GM18951 (cell line): Measurements from ENCODE around the gene BABAM1.

ENCODE experiments used
- POLR2A ChIP-seq: IDR thresholded peaks from 4 replicates; pipeline ENCODE4 v1.6.1; 2011; ENCODE audit warnings: mild to moderate bottlenecking; ENCODE audit not compliant: insufficient read length, insufficient read depth; ENCODE audit errors: extremely low read depth
- in situ Hi-C: fragments of 300-500 bp; cut with MboI; formaldehyde crosslinking; loops from one replicate; pipeline ENCODE4 v1.12.0; 2022; ENCODE audit warnings: low sequenced_read_pairs, mixed read lengths, inconsistent platforms; ENCODE audit not compliant: unreplicated experiment

Gene BABAM1

GRCh38 chr19:17321655-17322489 is 54.6 kb downstream of the BABAM1 start:
- no peak for TF ChIP-seq POLR2A
- in situ Hi-C loops: no loop called here

DNA sequence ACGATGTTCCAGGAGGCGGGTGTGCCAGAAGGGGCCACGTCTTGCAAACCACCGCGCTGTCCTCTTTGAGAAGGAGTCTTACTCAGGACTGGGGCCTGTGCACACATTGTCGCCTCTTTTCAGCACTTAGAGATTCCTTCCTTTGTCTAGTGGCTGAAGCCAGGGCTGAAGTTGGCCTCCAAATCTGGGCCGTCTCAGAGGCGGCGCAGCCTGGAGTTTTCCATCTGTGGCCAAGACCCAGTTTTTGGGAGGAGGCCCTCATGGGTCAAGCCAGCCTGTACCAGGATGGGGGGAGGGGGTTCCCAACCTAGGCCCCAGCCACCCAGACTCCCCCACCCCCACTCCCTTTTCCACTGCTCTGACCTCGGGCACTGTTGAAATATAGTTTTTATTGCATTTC is 55.6 kb downstream of the BABAM1 start:
- in situ Hi-C loops: no loop called here
- no peak for TF ChIP-seq POLR2A

DNA sequence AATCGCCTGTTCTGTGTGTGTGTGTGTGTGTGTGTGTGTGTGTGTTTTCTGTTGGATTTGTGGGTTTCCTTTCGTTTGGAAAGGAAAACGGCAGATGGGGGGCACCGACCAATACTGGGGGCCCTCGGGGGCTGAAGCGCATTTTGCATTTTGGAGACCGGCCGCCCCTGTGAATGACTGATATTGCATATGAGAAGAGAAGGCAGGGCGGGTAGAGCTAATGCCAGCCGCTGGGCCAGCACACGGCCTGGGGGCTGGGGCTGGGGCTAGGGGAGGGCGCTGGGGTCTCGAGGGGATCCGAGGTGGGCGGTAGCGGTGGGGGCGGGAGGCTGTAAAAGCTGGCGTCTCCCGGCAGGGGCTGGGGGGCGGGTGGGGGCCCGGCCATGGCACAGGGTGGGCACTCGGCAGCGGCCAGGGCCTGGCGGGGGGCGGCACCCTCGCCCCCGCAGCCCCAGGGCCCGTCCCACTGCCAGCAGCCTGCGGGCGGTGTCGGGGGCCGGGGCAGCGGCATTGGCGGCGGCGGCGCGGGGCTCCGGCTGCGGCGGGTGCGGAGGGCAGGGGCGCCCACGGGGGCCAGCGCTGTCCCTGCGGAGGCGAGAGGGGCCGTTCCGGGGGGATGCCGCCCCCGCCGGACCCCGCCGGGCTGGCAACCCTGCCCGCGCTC is 56.2 kb downstream of the BABAM1 start:
- in situ Hi-C loops: no loop called here
- peak; percentile 15 for TF ChIP-seq POLR2A

- no peak for TF ChIP-seq POLR2A
- in situ Hi-C loops: no loop called here
Observed at GRCh38 chr19:17323964-17324332, 56.7 kb downstream of the BABAM1 start.

GRCh38 chr19:17324357-17325114 is 57.3 kb downstream of the BABAM1 start:
- in situ Hi-C loops: no loop called here

GRCh38 chr19:17325133-17325532 is 57.9 kb downstream of the BABAM1 start:
- TF ChIP-seq POLR2A: no peak
- in situ Hi-C loops: no loop called here

More at GRCh38 chr19:17324357-17325114, 57.3 kb downstream of the BABAM1 start:
- TF ChIP-seq POLR2A: no peak

GRCh38 chr19:17325881-17326594 is 58.8 kb downstream of the BABAM1 start:
- in situ Hi-C loops: no loop called here

GRCh38 chr19:17326595-17326966 is 59.3 kb downstream of the BABAM1 start:
- in situ Hi-C loops: no loop called here
- no peak for TF ChIP-seq POLR2A

More at GRCh38 chr19:17325881-17326594, 58.8 kb downstream of the BABAM1 start:
- no peak for TF ChIP-seq POLR2A

DNA sequence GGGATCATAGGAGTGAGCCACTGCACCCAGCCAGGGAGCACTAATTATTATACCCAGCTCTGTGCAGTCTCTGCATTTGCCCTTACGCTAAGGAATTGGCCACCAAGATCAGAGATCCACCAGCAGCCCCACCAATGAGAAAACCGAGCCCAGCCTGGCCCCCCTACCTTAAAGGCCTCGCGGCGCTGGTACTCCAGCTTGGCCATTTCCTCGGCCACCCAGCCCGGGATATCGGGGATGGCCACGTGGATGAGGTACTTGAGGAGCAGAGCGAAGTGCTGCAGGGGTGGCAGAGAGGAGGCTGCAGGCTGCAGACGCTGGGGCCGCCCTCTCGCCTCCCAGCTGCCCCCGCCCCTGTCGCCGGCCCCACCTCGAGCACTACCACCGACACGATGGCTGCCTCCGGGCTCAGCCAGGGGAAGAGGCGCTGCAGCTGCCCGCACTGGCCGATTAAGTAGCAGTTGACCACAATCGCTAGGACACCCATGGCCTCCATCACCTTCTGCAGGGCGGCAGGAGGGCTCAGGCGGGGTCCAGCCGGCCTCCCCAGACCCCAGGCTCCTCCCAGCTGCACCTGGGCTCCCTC is 59.9 kb downstream of the BABAM1 start:
- in situ Hi-C loops: no loop called here

DNA sequence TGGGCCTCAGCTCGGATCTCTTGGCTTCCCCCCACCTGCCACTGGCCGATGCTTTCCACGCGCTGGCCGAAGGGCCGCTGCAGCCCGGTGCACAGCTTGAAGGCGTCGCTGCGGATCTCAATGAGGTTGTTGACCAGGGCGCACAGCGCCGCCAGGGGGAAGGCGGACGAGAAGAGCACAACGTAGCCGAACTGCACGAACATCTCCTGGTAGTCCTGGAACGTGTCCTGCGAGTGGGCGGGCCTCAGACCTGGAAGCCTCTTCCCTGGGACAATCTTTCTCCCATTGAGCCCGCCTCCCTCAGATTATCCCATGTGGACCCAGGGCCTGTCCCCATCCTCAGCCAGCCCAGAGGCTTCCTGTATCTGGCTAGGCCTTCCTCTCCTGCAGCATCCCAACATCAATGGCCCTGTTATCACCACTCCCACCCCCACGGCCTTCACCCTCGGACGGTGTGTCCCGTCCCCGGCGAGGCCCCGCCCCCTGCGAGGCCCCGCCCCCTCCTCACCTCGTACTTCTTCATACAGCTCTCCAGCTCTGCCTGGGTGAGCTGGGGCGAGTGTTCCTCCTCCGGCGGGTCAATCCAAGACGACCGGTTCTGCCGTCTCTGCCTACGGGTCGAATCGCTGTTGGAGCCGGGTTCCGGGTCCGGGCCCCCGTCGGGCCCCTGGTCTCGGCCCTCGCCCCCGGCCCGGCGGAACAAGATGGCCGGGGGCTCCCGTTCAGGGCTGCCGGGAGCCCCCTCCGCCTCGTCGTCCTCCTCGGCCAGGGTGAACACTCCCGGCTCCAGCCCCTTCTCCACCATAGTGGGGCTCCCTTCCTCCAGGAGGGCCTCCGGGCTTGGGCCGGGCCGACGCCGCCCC is 60.6 kb downstream of the BABAM1 start:
- TF ChIP-seq POLR2A: no peak
- in situ Hi-C loops: no loop called here

More for the DNA sequence above, 59.9 kb downstream of the BABAM1 start:
- no peak for TF ChIP-seq POLR2A
